AG04449 (cell line): ENCODE measurements around the gene RNF187.

Source experiments
- CTCF ChIA-PET: fragments of 350-600 bp; formaldehyde crosslinking; extraction: SDS; loops from one replicate; lab custom pipeline; 2021; ENCODE audit warnings: antibody characterized with exemption; lab: Yijun Ruan, JAX
- POLR2A ChIA-PET: fragments of 400-600, 350-600 bp; formaldehyde crosslinking; extraction: SDS; loops from one replicate; lab custom pipeline; 2020; ENCODE audit warnings: antibody characterized with exemption, inconsistent platforms; lab: Yijun Ruan, JAX
- DNase-seq: peaks from one replicate; pipeline ENCODE4 v3.0.0-alpha.2; 2010; ENCODE audit warnings: low read depth, low spot score
- H3K4me3 ChIP-seq: 2 replicates; pipeline ENCODE4 v1.5.1; 2011; ENCODE audit warnings: low read depth, mild to moderate bottlenecking, control low read depth, low read length
- TF ChIP-seq, protein P1 (sequence below): IDR thresholded peaks from one replicate; pipeline ENCODE4 v1.5.1; 2011; ENCODE audit warnings: mild to moderate bottlenecking, moderate library complexity, low read length, control low read depth, inconsistent platforms; ENCODE audit not compliant: insufficient read depth; ENCODE audit errors: missing control alignments

RNF187 gene

DNA sequence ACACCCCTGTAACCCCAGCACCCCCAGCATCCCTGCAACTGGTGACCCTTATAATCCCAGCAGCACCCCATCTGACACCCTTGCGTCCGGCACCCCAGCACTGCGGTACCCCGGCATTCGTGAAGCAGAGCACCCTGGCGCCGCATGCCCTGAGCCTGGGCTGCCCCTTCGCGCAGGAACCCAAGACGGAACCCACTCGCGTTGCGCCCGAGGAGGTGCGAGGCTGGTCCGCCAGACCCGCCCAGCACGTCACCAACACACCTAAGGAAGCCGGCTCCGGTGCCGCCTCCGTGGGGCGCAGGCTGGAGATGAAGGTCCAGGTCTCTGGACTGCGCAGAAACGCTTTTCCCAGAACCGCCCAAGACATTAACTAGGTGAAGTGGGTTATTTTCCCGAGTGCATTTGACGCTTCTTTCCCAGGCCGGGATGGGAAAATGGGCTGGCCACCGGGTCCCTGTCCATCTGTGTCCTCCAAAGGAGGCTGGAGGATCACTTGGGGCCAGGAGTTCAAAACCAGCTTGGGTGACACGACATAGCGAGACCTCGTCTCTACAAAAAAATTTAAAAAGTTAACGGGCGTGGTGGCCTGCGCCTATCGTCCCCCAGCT lies 15.9 kb upstream of the RNF187 start:
- CTCF ChIA-PET = interaction anchor here (1.2 to 2.9 kb wide), 2 partner anchors 12 to 340 kb away, joined by 3 to 17 read pairs; a partner anchor contains a TSS
- DNase-seq = no peak
- TF ChIP-seq, protein P1, sequence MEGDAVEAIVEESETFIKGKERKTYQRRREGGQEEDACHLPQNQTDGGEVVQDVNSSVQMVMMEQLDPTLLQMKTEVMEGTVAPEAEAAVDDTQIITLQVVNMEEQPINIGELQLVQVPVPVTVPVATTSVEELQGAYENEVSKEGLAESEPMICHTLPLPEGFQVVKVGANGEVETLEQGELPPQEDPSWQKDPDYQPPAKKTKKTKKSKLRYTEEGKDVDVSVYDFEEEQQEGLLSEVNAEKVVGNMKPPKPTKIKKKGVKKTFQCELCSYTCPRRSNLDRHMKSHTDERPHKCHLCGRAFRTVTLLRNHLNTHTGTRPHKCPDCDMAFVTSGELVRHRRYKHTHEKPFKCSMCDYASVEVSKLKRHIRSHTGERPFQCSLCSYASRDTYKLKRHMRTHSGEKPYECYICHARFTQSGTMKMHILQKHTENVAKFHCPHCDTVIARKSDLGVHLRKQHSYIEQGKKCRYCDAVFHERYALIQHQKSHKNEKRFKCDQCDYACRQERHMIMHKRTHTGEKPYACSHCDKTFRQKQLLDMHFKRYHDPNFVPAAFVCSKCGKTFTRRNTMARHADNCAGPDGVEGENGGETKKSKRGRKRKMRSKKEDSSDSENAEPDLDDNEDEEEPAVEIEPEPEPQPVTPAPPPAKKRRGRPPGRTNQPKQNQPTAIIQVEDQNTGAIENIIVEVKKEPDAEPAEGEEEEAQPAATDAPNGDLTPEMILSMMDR = no peak

DNA sequence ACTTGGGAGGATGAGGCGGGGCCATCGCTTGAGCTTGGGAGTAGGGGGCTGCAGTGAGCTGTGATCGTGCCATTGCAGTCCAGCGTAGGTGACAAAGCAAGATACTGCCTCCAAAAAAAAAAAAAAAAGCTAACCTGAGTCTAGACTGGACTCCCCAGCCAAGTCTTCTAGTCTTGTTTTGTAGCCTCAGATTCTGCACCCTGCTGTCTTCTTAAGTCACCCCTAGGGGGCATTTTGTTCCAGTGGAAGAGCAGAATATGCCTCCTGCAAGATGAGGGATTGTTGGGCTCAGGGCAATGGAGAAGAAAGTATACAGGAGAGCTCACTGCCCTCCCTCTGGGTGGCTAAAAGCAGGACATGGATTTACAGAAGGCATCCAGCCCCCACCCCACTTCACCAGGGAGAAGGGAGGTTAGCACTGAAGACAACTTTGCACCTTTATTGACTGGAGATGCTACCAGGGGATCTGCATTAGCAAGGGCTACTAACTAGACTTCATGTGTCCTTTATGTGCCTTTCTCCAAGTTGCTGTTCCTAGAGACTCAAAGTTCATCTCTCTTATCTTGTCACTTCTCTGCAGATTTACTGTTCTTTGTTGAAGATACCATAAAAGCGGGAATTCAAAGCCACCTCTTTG lies 15.3 kb upstream of the RNF187 start:
- TF ChIP-seq, protein P1 = no peak
- POLR2A ChIA-PET = no interaction called here
- CTCF ChIA-PET = interaction anchor here (1.2 to 2.9 kb wide), 4 partner anchors 10 to 341 kb away, joined by 3 to 17 read pairs (median 5); partner anchors contain the start of gene RNF187
- no peak overlapping the region for H3K4me3 ChIP-seq
- DNase-seq = no peak

More for the DNA sequence above, 15.9 kb upstream of the RNF187 start:
- POLR2A ChIA-PET = no interaction called here
- H3K4me3 ChIP-seq = no peak overlapping the region

DNA sequence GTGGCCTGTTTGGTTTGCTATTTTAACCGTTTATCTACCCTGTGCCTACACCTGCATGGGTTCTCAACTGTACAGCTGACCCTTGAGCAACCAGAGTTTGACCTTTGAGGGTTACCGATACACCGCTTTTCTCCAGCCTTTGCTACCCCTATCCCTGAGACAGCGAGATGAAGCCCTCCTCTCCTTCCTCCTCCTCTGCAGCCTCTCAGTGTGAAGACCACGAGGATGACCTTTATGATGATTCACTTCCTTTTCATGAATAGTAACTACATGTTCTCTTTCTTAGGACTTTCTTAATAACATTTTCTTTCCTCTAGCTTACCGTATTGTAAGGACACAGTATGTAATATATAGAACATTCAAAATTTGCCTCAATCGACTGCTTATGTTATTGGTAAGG lies 14.5 kb upstream of the RNF187 start:
- H3K4me3 ChIP-seq = no peak overlapping the region
- DNase-seq = no peak
- POLR2A ChIA-PET = no interaction called here
- CTCF ChIA-PET = interaction anchor here (0.9 to 2.9 kb wide), 4 partner anchors 11 to 28 kb away, joined by 3 to 17 read pairs (median 5); partner anchors contain the start of gene RNF187
- TF ChIP-seq, protein P1 = no peak

DNA sequence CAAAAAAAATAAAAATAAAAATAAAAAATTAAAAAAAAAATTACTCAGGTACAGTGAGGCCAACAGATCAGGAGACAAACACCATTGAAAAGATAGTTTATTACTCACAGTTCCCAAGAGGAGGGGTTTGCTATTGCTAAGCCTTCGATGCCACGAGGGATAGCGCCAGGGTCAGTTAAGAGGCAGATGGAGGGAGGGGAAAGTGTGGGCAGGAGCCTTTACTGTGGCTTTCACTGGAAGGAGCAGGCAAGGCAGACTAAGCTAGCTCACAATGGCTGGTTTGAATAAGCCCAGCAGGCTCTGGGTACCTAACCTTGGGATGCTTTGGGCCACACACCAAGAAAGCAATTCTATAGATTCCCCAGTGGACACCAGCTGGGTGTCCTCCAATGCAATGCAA lies 12.7 kb upstream of the RNF187 start:
- H3K4me3 ChIP-seq = no peak overlapping the region
- CTCF ChIA-PET = interaction anchor here (1.2 to 1.9 kb wide), 3 partner anchors 14 to 27 kb away, joined by 5 to 6 read pairs (median 6); no protein-coding TSS in a partner anchor
- TF ChIP-seq, protein P1 = no peak
- no peak for DNase-seq
- POLR2A ChIA-PET = no interaction called here

DNA sequence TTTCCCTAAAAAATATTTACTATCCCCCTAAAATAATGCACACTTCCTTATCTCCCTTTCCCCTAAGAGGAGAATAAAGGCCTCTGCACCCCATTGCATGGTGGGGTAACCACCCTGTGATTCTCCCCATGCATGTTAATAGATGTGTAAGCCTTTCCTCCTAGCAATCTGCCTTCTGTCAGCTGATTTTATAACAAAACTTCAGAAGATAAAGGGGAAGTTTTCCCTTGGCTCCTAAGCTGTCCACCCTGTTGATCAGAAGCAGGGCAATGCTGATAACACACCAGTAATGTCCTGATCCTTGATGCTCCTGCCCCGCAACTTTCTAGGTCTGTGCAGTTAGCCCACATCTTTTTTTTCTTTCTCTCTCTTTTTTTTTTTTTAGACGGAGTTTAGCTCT lies 11.4 kb upstream of the RNF187 start:
- POLR2A ChIA-PET = no interaction called here
- TF ChIP-seq, protein P1 = no peak
- H3K4me3 ChIP-seq = no peak overlapping the region
- DNase-seq = no peak
- CTCF ChIA-PET = interaction anchor here (1.2 to 1.9 kb wide), 2 partner anchors 16 to 25 kb away, joined by 6 read pairs; no protein-coding TSS in a partner anchor

DNA sequence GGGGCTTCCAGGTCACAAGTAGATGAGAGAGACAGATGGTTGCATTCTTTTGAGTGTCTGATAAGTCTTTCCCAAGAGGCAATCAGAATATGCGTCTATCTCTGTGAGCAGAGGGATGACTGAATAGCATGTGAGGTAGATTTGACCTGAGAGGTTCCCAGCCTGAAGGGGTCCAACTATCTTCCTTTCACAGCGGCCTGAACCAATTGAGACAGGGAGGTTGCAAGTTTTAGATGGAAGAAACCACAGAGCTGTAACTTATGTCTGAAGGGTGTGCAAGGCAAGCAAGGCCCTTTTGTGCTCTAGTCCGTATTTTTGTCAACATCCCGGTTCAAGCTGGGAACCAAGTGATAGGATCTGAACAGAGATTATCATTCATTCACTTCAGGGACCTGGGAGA lies 9.9 kb upstream of the RNF187 start:
- CTCF ChIA-PET = interaction anchor here (1.4 kb wide), 1 partner anchor 9 kb away, joined by 3 read pairs; no protein-coding TSS in a partner anchor
- TF ChIP-seq, protein P1 = no peak
- H3K4me3 ChIP-seq = no peak overlapping the region
- POLR2A ChIA-PET = no interaction called here
- no peak for DNase-seq
